CD4-positive, alpha-beta memory T cell (primary cell): ENCODE measurements around the gene MACROD2. TPM values are rescaled to one million over a fixed set of nuclear protein-coding genes. Genes with fewer than 3 reads are reported as not detected.

ENCODE experiments used
- CTCF ChIA-PET: fragments of 350-600 bp; sonication (Branson Sonifier 250); formaldehyde crosslinking; loops from one replicate; lab custom pipeline; 2021; ENCODE audit warnings: inconsistent platforms; ENCODE audit not compliant: partially characterized antibody; lab: Charles Lee
- POLR2A ChIA-PET: fragments of 350-600 bp; sonication (Branson Sonifier 250); formaldehyde crosslinking; loops from one replicate; lab custom pipeline; 2021; ENCODE audit not compliant: partially characterized antibody; lab: Charles Lee
- DNase-seq, 5 donors: peaks; one replicate each; pipeline versions ENCODE4 v3.0.0 to v3.0.0-alpha.2; 2020 to 2022; ENCODE audit warnings: mixed read lengths in 1 of 5
- H3K27ac ChIP-seq: one replicate; pipeline ENCODE4 v1.7.0; 2013; ENCODE audit warnings: low read depth, low read length
- H3K27me3 ChIP-seq: 2 replicates; pipeline ENCODE4 v1.7.0; 2013; ENCODE audit warnings: mild to moderate bottlenecking, low read length, moderate library complexity; ENCODE audit not compliant: insufficient read depth
- H3K36me3 ChIP-seq: 2 replicates; pipeline ENCODE4 v1.7.0; 2013; ENCODE audit warnings: mild to moderate bottlenecking, low read length, moderate library complexity; ENCODE audit not compliant: insufficient read depth
- H3K4me1 ChIP-seq: 2 replicates; pipeline ENCODE4 v1.7.0; 2013; ENCODE audit warnings: mild to moderate bottlenecking, low read length, moderate library complexity; ENCODE audit not compliant: insufficient read depth
- H3K4me3 ChIP-seq, 2 donors: one replicate each; pipeline ENCODE4 v1.7.0; 2013; ENCODE audit warnings: low read length in 2 of 2, mild to moderate bottlenecking in 1 of 2
- H3K9me3 ChIP-seq, 2 donors: one replicate each; pipeline ENCODE4 v1.7.0; 2013; ENCODE audit warnings: low read length in 2 of 2, control low read depth in 1 of 2; ENCODE audit not compliant: control insufficient read depth in 1 of 2
- H3K27ac Mint-ChIP-seq, 7 donors: one replicate each; pipeline ENCODE4 v1.8.0; 2020 to 2021; ENCODE audit warnings: mixed read lengths in 7 of 7, mild to moderate bottlenecking in 6 of 7, inconsistent platforms in 3 of 7, moderate library complexity in 3 of 7
- H3K27me3 Mint-ChIP-seq, 2 donors: one replicate each; pipeline ENCODE4 v1.8.0; 2020 to 2021; ENCODE audit warnings: mixed read lengths in 2 of 2
- H3K36me3 Mint-ChIP-seq, 2 donors: one replicate each; pipeline ENCODE4 v1.8.0; 2020 to 2021; ENCODE audit warnings: mixed read lengths in 2 of 2, inconsistent platforms in 1 of 2, mild to moderate bottlenecking in 1 of 2
- H3K4me1 Mint-ChIP-seq, 4 donors: one replicate each; pipeline ENCODE4 v1.8.0; 2020 to 2021; ENCODE audit warnings: mixed read lengths in 4 of 4, mild to moderate bottlenecking in 1 of 4
- H3K4me3 Mint-ChIP-seq, 8 donors: one replicate each; pipeline ENCODE4 v1.8.0; 2020 to 2021; ENCODE audit warnings: mixed read lengths in 8 of 8, mild to moderate bottlenecking in 7 of 8, moderate library complexity in 6 of 8, inconsistent platforms in 3 of 8
- H3K9me3 Mint-ChIP-seq, 8 donors: one replicate each; pipeline ENCODE4 v1.8.0; 2020 to 2021; ENCODE audit warnings: mixed read lengths in 8 of 8, mild to moderate bottlenecking in 5 of 8, inconsistent platforms in 3 of 8, moderate library complexity in 1 of 8
- intact Hi-C: fragments of 100-400 bp; cut with micrococcal nuclease; formaldehyde crosslinking; loops from one replicate; pipeline ENCODE4 v1.15.1; 2023
- polyA plus RNA-seq, 2 donors: library from polyadenylated mRNA; unstranded; fragments of 300-500 nt; fragmentation: Illumina TruSeq; gene quantifications; one replicate each; pipeline ENCODE4 v1.2.3, GENCODE V29; 2021
- total RNA-seq, 2 experiments: library from RNA; stranded (reverse); gene quantifications; one replicate each; pipeline ENCODE4 v1.2.3, GENCODE V29; 2021

The MACROD2 gene
- total and polyA plus RNA-seq, 4 experiments from 2014 or later, result not detected

DNA sequence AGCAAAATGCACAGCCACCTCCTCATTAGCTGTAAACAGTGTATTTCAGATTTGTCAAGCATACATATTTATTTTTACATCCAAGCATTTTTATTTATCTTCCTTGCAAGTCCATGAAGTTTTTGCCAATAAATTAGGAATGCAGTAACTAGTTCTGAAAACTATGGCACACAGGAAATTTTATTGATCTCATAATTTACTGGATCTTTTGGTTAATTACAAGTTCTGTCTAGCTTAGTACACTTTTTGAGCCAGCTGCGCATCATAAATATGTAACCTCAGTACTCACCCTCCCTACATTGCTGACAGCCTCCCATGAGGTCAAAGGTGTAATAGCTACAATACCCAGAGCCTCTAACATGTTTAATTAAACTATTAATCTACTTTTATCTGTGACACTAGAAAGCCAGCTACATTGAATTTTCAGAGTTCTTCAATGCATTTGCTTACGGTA lies 1679.8 kb downstream of the MACROD2 start:
- ChIA-PET POLR2A (no interaction called here), CTCF (no interaction called here)
- Mint-ChIP-seq H3K4me1 (no peaks in the 10 kb centered on the region), H3K27ac (no peak overlapping the region), H3K27me3 (no peaks in the 10 kb centered on the region), H3K36me3 (no peaks in the 10 kb centered on the region), H3K9me3 (peaks cover 0 to 13% (median 7%) of the 10 kb centered on the region in 8 donors), H3K4me3 (no peak overlapping the region)
- Histone ChIP-seq H3K36me3 (no peaks in the 10 kb centered on the region), H3K27me3 (no peaks in the 10 kb centered on the region), H3K4me1 (no peaks in the 10 kb centered on the region), H3K9me3 (no peaks in the 10 kb centered on the region), H3K4me3 (no peak overlapping the region), H3K27ac (no peak overlapping the region)
- DNase-seq, result no peak
- intact Hi-C loops, result no loop called here

GRCh38 chr20:15675813-15676484 lies 1680.6 kb downstream of the MACROD2 start:
- ChIA-PET CTCF (no interaction called here), POLR2A (no interaction called here)
- H3K4me1 Mint-ChIP-seq, result no peaks in the 10 kb centered on the region
- no peak overlapping the region for H3K4me3 Mint-ChIP-seq
- no peak overlapping the region for H3K27ac Mint-ChIP-seq
- no peaks in the 10 kb centered on the region for H3K36me3 Mint-ChIP-seq
- no peaks in the 10 kb centered on the region for H3K27me3 Mint-ChIP-seq
- no peaks in the 10 kb centered on the region for H3K36me3 ChIP-seq
- DNase-seq, result no peak
- H3K4me3 ChIP-seq, result no peak overlapping the region
- peaks cover under 1 to 16% (median 8%) of the 10 kb centered on the region in 8 donors for H3K9me3 Mint-ChIP-seq
- no peak overlapping the region for H3K27ac ChIP-seq
- no peaks in the 10 kb centered on the region for H3K27me3 ChIP-seq
- no peaks in the 10 kb centered on the region for H3K9me3 ChIP-seq
- intact Hi-C loops, result no loop called here
- H3K4me1 ChIP-seq, result no peaks in the 10 kb centered on the region

DNA sequence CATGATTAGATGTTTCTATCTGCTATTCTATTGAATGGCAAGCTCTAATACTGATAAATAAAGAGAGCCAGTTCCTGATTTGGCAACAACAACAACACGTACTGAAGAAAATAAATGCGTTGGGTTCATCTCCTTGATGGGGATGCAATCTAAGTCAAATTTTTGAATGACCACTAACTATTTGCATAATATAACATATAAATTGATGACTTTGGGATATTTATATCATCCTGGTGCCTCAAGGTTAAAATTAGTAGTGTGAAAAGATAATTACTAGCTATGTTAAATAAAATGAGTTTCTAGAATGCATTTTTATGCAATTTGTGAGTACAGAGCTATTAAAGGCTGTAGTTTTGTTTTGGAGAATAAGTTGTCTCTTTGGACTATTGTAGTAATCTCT lies 1681.5 kb downstream of the MACROD2 start:
- no peak overlapping the region for H3K27ac ChIP-seq
- no peaks in the 10 kb centered on the region for H3K9me3 ChIP-seq
- POLR2A ChIA-PET, result no interaction called here
- Mint-ChIP-seq H3K27me3 (no peaks in the 10 kb centered on the region), H3K4me1 (no peaks in the 10 kb centered on the region), H3K27ac (no peak overlapping the region), H3K9me3 (peaks cover 3 to 13% (median 8%) of the 10 kb centered on the region in 8 donors), H3K4me3 (no peak overlapping the region), H3K36me3 (no peaks in the 10 kb centered on the region)
- H3K36me3 ChIP-seq, result no peaks in the 10 kb centered on the region
- CTCF ChIA-PET, result no interaction called here
- intact Hi-C loops, result no loop called here
- no peaks in the 10 kb centered on the region for H3K27me3 ChIP-seq
- H3K4me1 ChIP-seq, result no peaks in the 10 kb centered on the region
- DNase-seq, result no peak
- H3K4me3 ChIP-seq, result no peak overlapping the region

DNA sequence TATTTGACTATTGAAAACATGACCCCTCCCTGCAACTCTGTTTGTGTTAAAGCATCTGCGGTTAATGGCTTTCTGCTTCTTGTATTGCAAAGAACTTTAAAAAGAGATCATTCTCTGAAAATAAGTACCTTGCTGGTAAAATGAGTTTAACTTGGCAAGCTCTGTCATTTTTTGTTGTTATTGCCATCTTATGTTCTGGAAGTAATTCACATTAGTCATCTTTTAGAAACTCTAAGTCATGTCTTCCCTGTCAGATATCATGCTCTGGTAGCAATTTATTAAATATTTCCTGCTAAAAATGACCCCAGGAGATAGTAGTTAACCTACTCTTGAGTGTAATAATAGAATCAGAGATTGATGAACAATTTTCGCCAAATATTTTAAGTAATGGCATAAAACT lies 1687.4 kb downstream of the MACROD2 start:
- Mint-ChIP-seq H3K4me1 (no peaks in the 10 kb centered on the region), H3K27ac (no peak overlapping the region), H3K4me3 (no peak overlapping the region), H3K9me3 (peaks cover 2 to 12% (median 6%) of the 10 kb centered on the region in 8 donors), H3K27me3 (no peaks in the 10 kb centered on the region), H3K36me3 (no peaks in the 10 kb centered on the region)
- ChIA-PET CTCF (no interaction called here), POLR2A (no interaction called here)
- no peak for DNase-seq
- no peaks in the 10 kb centered on the region for H3K9me3 ChIP-seq
- H3K36me3 ChIP-seq, result no peaks in the 10 kb centered on the region
- no peaks in the 10 kb centered on the region for H3K4me1 ChIP-seq
- no peak overlapping the region for H3K27ac ChIP-seq
- intact Hi-C loops, result no loop called here
- no peak overlapping the region for H3K4me3 ChIP-seq
- no peaks in the 10 kb centered on the region for H3K27me3 ChIP-seq

- intact Hi-C loops, result no loop called here
- CTCF ChIA-PET, result no interaction called here
- Histone ChIP-seq H3K9me3 (no peaks in the 10 kb centered on the region), H3K27me3 (no peaks in the 10 kb centered on the region), H3K36me3 (no peaks in the 10 kb centered on the region), H3K4me3 (no peak overlapping the region), H3K27ac (no peak overlapping the region), H3K4me1 (no peaks in the 10 kb centered on the region)
- Mint-ChIP-seq H3K9me3 (peaks cover 0 to 20% (median 12%) of the 10 kb centered on the region in 8 donors), H3K4me3 (no peak overlapping the region), H3K4me1 (no peaks in the 10 kb centered on the region), H3K36me3 (no peaks in the 10 kb centered on the region), H3K27ac (no peak overlapping the region), H3K27me3 (no peaks in the 10 kb centered on the region)
- DNase-seq, result no peak
- POLR2A ChIA-PET, result no interaction called here
These were observed 1697.3 kb downstream of the MACROD2 start for GRCh38 chr20:15692570-15692969.

DNA sequence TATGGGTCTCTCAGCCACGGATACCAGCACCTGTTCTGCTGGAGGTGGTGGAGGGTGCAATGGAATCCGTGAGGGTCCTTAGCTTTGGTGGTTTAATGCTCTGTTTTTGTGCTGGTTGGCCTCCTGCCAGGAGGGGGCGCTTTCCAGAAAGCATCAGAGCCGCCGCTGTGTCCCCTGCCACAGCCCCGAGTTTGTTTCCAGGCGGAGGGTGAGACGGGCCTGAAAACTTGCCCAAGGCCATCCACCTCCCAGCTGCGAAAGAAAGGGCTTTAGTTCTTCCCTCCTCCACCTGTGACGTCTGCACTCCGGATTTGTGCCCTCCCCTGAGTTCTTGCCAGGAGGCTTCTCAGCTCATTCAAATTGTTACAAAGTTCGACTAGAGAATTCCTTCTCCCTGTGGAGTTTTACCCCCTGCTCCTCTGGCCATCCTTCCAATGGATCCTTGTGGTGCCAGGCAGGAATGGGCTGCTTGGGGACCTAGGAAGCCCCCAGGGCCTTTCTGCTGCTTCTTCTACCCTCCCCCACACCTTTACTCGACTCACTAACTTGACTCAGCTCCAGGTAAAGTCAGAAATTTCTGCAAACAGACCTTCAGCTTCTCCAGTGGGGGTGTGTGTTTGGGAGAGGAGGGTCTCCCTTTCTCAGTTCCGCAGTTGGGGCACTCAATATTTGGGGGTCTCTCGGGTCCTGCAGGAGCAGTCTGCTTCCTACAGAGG lies 1704.3 kb downstream of the MACROD2 start:
- no peak for DNase-seq
- Histone ChIP-seq H3K36me3 (no peaks in the 10 kb centered on the region), H3K4me1 (no peaks in the 10 kb centered on the region), H3K4me3 (no peak overlapping the region), H3K27me3 (no peaks in the 10 kb centered on the region), H3K9me3 (no peaks in the 10 kb centered on the region), H3K27ac (no peak overlapping the region)
- Mint-ChIP-seq H3K4me3 (no peak overlapping the region), H3K4me1 (no peaks in the 10 kb centered on the region), H3K27me3 (no peaks in the 10 kb centered on the region), H3K27ac (no peak overlapping the region), H3K36me3 (no peaks in the 10 kb centered on the region), H3K9me3 (peaks cover 0 to 15% (median 5%) of the 10 kb centered on the region in 8 donors)
- ChIA-PET POLR2A (no interaction called here), CTCF (no interaction called here)
- intact Hi-C loops, result no loop called here

GRCh38 chr20:15700147-15700765 lies 1704.9 kb downstream of the MACROD2 start:
- H3K9me3 Mint-ChIP-seq, result peaks cover 0 to 14% (median 4%) of the 10 kb centered on the region in 8 donors
- POLR2A ChIA-PET, result no interaction called here
- intact Hi-C loops, result no loop called here

More at GRCh38 chr20:15700147-15700765, 1704.9 kb downstream of the MACROD2 start:
- no peak overlapping the region for H3K4me3 ChIP-seq
- H3K4me3 Mint-ChIP-seq, result no peak overlapping the region
- no peaks in the 10 kb centered on the region for H3K9me3 ChIP-seq
- H3K27me3 ChIP-seq, result no peaks in the 10 kb centered on the region
- no peaks in the 10 kb centered on the region for H3K4me1 Mint-ChIP-seq
- CTCF ChIA-PET, result no interaction called here
- H3K27ac ChIP-seq, result no peak overlapping the region
- H3K36me3 ChIP-seq, result no peaks in the 10 kb centered on the region
- H3K27ac Mint-ChIP-seq, result no peak overlapping the region
- H3K36me3 Mint-ChIP-seq, result no peaks in the 10 kb centered on the region
- DNase-seq, result no peak
- H3K4me1 ChIP-seq, result no peaks in the 10 kb centered on the region
- H3K27me3 Mint-ChIP-seq, result no peaks in the 10 kb centered on the region
